Mucosa of rectum (tissue), 2 donors: ENCODE measurements around the gene PTPRQ.

ENCODE experiments used
- H3K27ac ChIP-seq, 2 donors: one replicate each; pipeline ENCODE4 v1.7.0; 2013; ENCODE audit warnings: inconsistent platforms in 2 of 2, low read depth in 2 of 2, low read length in 2 of 2
- H3K27me3 ChIP-seq, 2 donors: one replicate each; pipeline ENCODE4 v1.7.0; 2013; ENCODE audit warnings: low read length in 2 of 2; ENCODE audit not compliant: control insufficient read depth in 2 of 2, insufficient read depth in 2 of 2
- H3K36me3 ChIP-seq, 2 donors: one replicate each; pipeline ENCODE4 v1.7.0; 2013; ENCODE audit warnings: low read length in 2 of 2; ENCODE audit not compliant: control insufficient read depth in 2 of 2, insufficient read depth in 2 of 2
- H3K4me1 ChIP-seq, 2 donors: one replicate each; pipeline ENCODE4 v1.7.0; 2013; ENCODE audit warnings: low read length in 2 of 2, mild to moderate bottlenecking in 1 of 2; ENCODE audit not compliant: control insufficient read depth in 2 of 2, insufficient read depth in 2 of 2
- H3K4me3 ChIP-seq, 2 donors: one replicate each; pipeline ENCODE4 v1.7.0; 2013; ENCODE audit warnings: low read length in 2 of 2
- H3K9ac ChIP-seq, 2 donors: one replicate each; pipeline ENCODE4 v1.7.0; 2013; ENCODE audit warnings: low read length in 2 of 2, low read depth in 1 of 2, mild to moderate bottlenecking in 1 of 2
- H3K9me3 ChIP-seq, 2 donors: one replicate each; pipeline ENCODE4 v1.7.0; 2013; ENCODE audit warnings: low read length in 2 of 2; ENCODE audit not compliant: control insufficient read depth in 2 of 2
- donor health status: healthy.
- donor health status: Normal muscosa, but diverticular disease.

Gene PTPRQ

GRCh38 chr12:80498059-80498728 is 54.2 kb downstream of the PTPRQ start:
- Histone ChIP-seq H3K36me3 (no peaks in the 10 kb centered on the region), H3K27me3 (no peaks in the 10 kb centered on the region), H3K27ac (no peak overlapping the region), H3K9me3 (no peaks in the 10 kb centered on the region), H3K4me1 (no peaks in the 10 kb centered on the region), H3K4me3 (no peak overlapping the region), H3K9ac (no peak overlapping the region)

GRCh38 chr12:80504389-80505163 is 60.5 kb downstream of the PTPRQ start:
- no peak overlapping the region for H3K4me3 ChIP-seq

GRCh38 chr12:80509781-80510556 is 65.9 kb downstream of the PTPRQ start:
- Histone ChIP-seq H3K9ac (no peak overlapping the region), H3K36me3 (no peaks in the 10 kb centered on the region), H3K27ac (no peak overlapping the region), H3K4me1 (no peaks in the 10 kb centered on the region), H3K4me3 (no peak overlapping the region), H3K9me3 (no peaks in the 10 kb centered on the region), H3K27me3 (no peaks in the 10 kb centered on the region)

More at GRCh38 chr12:80504389-80505163, 60.5 kb downstream of the PTPRQ start:
- H3K36me3 ChIP-seq, result no peaks in the 10 kb centered on the region
- no peak overlapping the region for H3K9ac ChIP-seq
- no peaks in the 10 kb centered on the region for H3K4me1 ChIP-seq
- H3K27ac ChIP-seq, result no peak overlapping the region
- H3K27me3 ChIP-seq, result no peaks in the 10 kb centered on the region
- no peaks in the 10 kb centered on the region for H3K9me3 ChIP-seq

GRCh38 chr12:80512781-80513180 is 68.7 kb downstream of the PTPRQ start:
- Histone ChIP-seq H3K27ac (no peak overlapping the region), H3K4me3 (no peak overlapping the region)

GRCh38 chr12:80513211-80513610 is 69.2 kb downstream of the PTPRQ start:
- Histone ChIP-seq H3K4me3 (no peak overlapping the region), H3K27ac (no peak overlapping the region), H3K27me3 (no peaks in the 10 kb centered on the region)

More at GRCh38 chr12:80512781-80513180, 68.7 kb downstream of the PTPRQ start:
- Histone ChIP-seq H3K9me3 (no peaks in the 10 kb centered on the region), H3K27me3 (no peaks in the 10 kb centered on the region), H3K4me1 (no peaks in the 10 kb centered on the region), H3K9ac (no peak overlapping the region), H3K36me3 (no peaks in the 10 kb centered on the region)

GRCh38 chr12:80517655-80518054 is 73.6 kb downstream of the PTPRQ start:
- H3K4me3 ChIP-seq, result no peak overlapping the region
- H3K4me1 ChIP-seq, result no peaks in the 10 kb centered on the region
- H3K36me3 ChIP-seq, result no peaks in the 10 kb centered on the region

More at GRCh38 chr12:80513211-80513610, 69.2 kb downstream of the PTPRQ start:
- Histone ChIP-seq H3K9ac (no peak overlapping the region), H3K36me3 (no peaks in the 10 kb centered on the region), H3K9me3 (no peaks in the 10 kb centered on the region), H3K4me1 (no peaks in the 10 kb centered on the region)

GRCh38 chr12:80531646-80532045 is 87.6 kb downstream of the PTPRQ start:
- Histone ChIP-seq H3K4me1 (no peaks in the 10 kb centered on the region), H3K27me3 (no peaks in the 10 kb centered on the region), H3K27ac (no peak overlapping the region), H3K36me3 (no peaks in the 10 kb centered on the region), H3K9me3 (no peaks in the 10 kb centered on the region), H3K4me3 (no peak overlapping the region), H3K9ac (no peak overlapping the region)

More at GRCh38 chr12:80517655-80518054, 73.6 kb downstream of the PTPRQ start:
- no peak overlapping the region for H3K27ac ChIP-seq
- H3K9ac ChIP-seq, result no peak overlapping the region
- no peaks in the 10 kb centered on the region for H3K27me3 ChIP-seq
- no peaks in the 10 kb centered on the region for H3K9me3 ChIP-seq

- Histone ChIP-seq H3K9ac (no peak overlapping the region), H3K9me3 (no peaks in the 10 kb centered on the region), H3K27me3 (no peaks in the 10 kb centered on the region), H3K4me3 (no peak overlapping the region), H3K27ac (no peak overlapping the region), H3K4me1 (no peaks in the 10 kb centered on the region), H3K36me3 (no peaks in the 10 kb centered on the region)
Measured at GRCh38 chr12:80539029-80539428, 95.0 kb downstream of the PTPRQ start.

GRCh38 chr12:80549298-80549697 is 105.3 kb downstream of the PTPRQ start:
- Histone ChIP-seq H3K36me3 (no peaks in the 10 kb centered on the region), H3K27me3 (no peaks in the 10 kb centered on the region), H3K4me1 (no peaks in the 10 kb centered on the region), H3K9me3 (no peaks in the 10 kb centered on the region), H3K4me3 (no peak overlapping the region), H3K9ac (no peak overlapping the region), H3K27ac (no peak overlapping the region)

GRCh38 chr12:80551897-80552296 is 107.9 kb downstream of the PTPRQ start:
- Histone ChIP-seq H3K36me3 (no peaks in the 10 kb centered on the region), H3K27ac (no peak overlapping the region), H3K9me3 (no peaks in the 10 kb centered on the region), H3K4me3 (no peak overlapping the region), H3K9ac (no peak overlapping the region), H3K4me1 (no peaks in the 10 kb centered on the region), H3K27me3 (no peaks in the 10 kb centered on the region)
